AG04450 (cell line): ENCODE results near the gene CLIP2. TPM values are rescaled to one million over a fixed set of nuclear protein-coding genes. Genes with fewer than 3 reads are reported as not detected.

Source experiments
- CTCF ChIA-PET: fragments of 300-600, 350-600 bp; formaldehyde crosslinking; extraction: SDS; loops from one replicate; lab custom pipeline; 2022; ENCODE audit warnings: antibody characterized with exemption, inconsistent platforms; lab: Charles Lee
- POLR2A ChIA-PET: fragments of 350-600 bp; formaldehyde crosslinking; extraction: SDS; loops from one replicate; lab custom pipeline; 2021; ENCODE audit warnings: antibody characterized with exemption, inconsistent platforms; lab: Yijun Ruan, JAX
- DNase-seq: peaks from one replicate; pipeline ENCODE4 v3.0.0-alpha.2; 2011; ENCODE audit warnings: low read depth, low spot score
- H3K27ac ChIP-seq: one replicate; pipeline ENCODE4 v1.5.1; 2012; ENCODE audit warnings: low read depth, low read length, control low read depth
- H3K27me3 ChIP-seq: one replicate; pipeline ENCODE4 v1.6.0; 2012; ENCODE audit warnings: low read length; ENCODE audit not compliant: control insufficient read depth, insufficient read depth
- H3K4me3 ChIP-seq: 2 replicates; pipeline ENCODE4 v1.5.1; 2011; ENCODE audit warnings: mild to moderate bottlenecking, low read depth, low read length, control low read depth
- H3K9me3 ChIP-seq: 2 replicates; pipeline ENCODE4 v1.5.1; 2012; ENCODE audit warnings: low read length; ENCODE audit not compliant: control insufficient read depth, insufficient read depth
- polyA plus RNA-seq: library from polyadenylated mRNA; depleted of rRNA; stranded (reverse); fragments of >200 nt; gene quantifications from 2 replicates; pipeline ENCODE4 v1.2.3, GENCODE V29; 2011
- TF ChIP-seq, protein P1 (sequence below): IDR thresholded peaks from 2 replicates; pipeline ENCODE4 v1.5.1; 2011; ENCODE audit warnings: low read depth, low read length, control low read depth, inconsistent platforms

CLIP2 gene
- polyA plus RNA-seq, 1 experiment, result 7.2 TPM

DNA sequence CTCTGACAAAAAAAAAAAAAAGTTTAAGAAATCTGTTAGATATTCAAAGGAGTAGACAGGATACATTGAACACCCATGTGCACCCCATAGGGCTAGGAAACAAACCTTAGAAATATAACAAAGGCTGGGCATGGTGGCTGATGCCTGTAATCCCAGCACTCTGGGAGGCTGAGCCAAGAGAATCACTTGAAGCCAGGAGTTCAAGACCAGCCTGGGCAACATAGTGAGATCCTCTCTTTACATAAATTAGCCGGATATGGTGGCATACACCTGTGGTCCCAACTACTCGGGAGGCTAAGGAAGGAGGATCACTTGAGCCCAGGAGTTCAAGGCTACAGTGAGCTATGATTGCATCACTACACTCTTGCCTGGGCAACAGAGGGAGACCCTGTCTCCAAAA, 15.3 kb downstream of the CLIP2 start:
- H3K4me3 ChIP-seq, result no peak overlapping the region
- CTCF ChIA-PET, result no interaction called here
- DNase-seq, result no peak
- POLR2A ChIA-PET, result no interaction called here
- no peaks in the 10 kb centered on the region for H3K27me3 ChIP-seq
- H3K27ac ChIP-seq, result no peak overlapping the region
- TF ChIP-seq, protein P1, sequence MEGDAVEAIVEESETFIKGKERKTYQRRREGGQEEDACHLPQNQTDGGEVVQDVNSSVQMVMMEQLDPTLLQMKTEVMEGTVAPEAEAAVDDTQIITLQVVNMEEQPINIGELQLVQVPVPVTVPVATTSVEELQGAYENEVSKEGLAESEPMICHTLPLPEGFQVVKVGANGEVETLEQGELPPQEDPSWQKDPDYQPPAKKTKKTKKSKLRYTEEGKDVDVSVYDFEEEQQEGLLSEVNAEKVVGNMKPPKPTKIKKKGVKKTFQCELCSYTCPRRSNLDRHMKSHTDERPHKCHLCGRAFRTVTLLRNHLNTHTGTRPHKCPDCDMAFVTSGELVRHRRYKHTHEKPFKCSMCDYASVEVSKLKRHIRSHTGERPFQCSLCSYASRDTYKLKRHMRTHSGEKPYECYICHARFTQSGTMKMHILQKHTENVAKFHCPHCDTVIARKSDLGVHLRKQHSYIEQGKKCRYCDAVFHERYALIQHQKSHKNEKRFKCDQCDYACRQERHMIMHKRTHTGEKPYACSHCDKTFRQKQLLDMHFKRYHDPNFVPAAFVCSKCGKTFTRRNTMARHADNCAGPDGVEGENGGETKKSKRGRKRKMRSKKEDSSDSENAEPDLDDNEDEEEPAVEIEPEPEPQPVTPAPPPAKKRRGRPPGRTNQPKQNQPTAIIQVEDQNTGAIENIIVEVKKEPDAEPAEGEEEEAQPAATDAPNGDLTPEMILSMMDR, result no peak
- H3K9me3 ChIP-seq, result no peaks in the 10 kb centered on the region

DNA sequence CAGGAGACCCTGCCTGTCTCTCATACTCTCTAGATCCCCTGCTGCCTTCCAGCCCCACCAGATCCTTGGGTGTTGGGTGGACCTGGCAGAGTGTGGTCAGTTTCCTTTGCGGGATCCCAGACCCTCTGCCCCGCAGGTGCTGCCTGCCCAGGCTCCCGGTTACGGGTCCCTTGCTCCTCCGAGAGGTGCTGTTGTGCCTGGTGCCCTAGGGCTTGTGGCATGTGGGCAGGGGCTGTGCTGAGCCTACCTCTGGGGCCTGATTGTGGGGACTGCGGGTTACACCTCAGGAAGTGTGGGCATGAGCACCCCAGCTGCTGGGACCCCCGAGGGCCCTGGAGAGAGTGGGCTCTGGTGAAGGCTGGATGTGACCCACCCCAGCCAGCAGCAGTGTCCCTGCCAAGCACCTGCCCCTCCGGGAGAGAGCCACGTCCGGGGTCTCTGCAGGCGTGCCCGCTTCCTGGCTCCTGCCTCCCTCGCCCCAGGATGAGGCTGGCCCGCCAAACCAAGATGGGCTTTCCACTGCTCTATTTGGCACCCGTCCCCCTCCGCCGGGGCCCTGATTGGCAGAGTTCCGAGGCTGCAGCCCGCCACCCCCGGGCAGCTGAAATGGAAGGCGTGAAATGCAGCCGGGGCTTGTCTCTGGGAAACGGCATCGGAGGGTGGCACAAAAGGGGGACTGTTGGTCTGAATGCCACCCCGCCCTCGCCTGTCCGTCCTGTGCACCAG, 17.0 kb downstream of the CLIP2 start:
- TF ChIP-seq, protein P1, result no peak
- Histone ChIP-seq H3K27me3 (no peaks in the 10 kb centered on the region), H3K27ac (peak overlapping the region; percentile 47), H3K4me3 (no peak overlapping the region), H3K9me3 (peaks cover 6% of the 10 kb centered on the region)
- no peak for DNase-seq
- ChIA-PET POLR2A (no interaction called here), CTCF (interaction anchor here (0.7 kb wide), 2 partner anchors 88 to 95 kb away, joined by 3 read pairs; no protein-coding TSS in a partner anchor)

DNA sequence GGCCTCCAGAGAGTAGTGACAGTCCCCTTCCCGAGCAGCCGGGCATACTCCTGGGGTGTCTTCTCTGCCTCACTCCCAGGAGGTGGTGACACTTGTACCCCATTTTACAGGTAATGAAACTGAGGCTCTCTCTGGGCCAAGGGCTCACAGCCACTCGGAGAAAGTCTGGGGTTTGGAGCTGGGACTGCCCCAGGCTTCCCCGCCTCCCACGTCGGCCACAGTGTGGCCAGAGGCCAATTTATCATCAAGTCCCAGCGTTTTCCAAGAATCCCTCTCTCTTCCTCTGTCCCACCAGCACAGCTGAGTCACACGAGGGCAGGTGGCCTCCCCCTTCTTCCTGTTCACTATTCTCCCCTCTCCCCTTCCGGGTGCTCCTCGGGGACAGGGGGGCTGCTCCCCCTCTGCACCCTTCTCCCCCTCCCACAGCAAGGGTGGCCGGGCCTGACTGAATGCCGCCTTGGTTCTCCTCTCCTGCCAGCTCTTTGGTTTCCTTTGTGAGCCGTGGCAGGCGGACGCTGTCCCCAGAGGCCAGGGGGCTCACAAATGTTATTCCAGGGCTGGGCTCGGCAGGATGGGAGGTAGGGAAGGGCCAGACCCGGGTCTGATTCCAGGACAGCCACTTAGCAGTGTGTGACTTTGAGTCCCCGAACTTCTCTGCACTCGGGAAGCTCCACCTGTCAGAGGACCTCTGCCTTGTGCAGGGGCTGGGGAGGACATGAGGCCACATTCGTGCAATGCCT, 17.7 kb downstream of the CLIP2 start:
- Histone ChIP-seq H3K9me3 (peaks cover 7% of the 10 kb centered on the region), H3K27me3 (no peaks in the 10 kb centered on the region), H3K4me3 (no peak overlapping the region), H3K27ac (peak overlapping the region; percentile 47)
- TF ChIP-seq, protein P1, result no peak
- ChIA-PET CTCF (interaction anchor here (0.5 to 0.7 kb wide), 3 partner anchors 88 to 239 kb away, joined by 3 to 10 read pairs (median 3); no protein-coding TSS in a partner anchor), POLR2A (no interaction called here)
- no peak for DNase-seq

DNA sequence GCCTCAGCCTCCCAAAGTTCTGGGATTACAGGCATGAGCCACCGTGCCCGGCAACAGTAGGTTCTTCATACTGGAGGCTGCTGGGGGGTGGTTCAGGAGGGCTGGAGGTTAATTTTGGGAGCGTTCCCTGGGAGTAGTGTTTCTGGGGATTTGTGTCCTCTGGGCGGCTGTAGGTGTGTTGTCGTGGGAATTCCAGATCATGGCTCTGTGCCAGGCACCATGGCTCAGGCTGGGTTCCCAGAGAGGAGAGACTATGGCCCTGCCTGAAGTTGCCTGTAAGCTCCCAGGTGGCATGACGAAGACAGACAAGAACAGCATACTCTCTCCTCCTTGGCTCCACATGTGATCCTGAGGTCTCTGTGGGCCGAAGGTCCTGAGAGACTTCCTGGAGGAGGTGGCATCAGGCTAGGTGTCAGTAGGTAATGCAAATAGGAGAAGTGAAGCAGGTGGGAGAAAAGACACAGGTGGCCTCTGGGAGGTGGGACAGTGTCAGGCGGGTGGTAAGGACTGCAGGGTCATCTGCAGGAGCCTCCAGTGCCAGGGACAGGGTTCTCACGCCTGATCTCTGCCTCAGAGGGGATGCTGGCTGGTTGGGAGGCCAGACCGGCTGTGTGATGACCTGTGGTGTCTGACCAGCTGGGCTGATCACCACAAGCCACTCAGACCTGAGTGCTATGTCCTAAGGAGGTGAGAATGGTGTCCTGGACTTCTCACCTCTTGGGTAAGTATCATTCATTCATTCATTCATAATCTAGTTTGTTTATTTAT, 18.7 kb downstream of the CLIP2 start:
- CTCF ChIA-PET, result no interaction called here
- Histone ChIP-seq H3K27ac (no peak overlapping the region), H3K9me3 (peaks cover 7% of the 10 kb centered on the region), H3K27me3 (no peaks in the 10 kb centered on the region), H3K4me3 (no peak overlapping the region)
- TF ChIP-seq, protein P1, result no peak
- no peak for DNase-seq
- POLR2A ChIA-PET, result no interaction called here
